ENCODE results near the gene QDPR. TPM values are rescaled to one million over a fixed set of nuclear protein-coding genes. Genes with fewer than 3 reads are reported as not detected.

QDPR gene
- 80.7 and 89.1 TPM in 2 replicates for total RNA-seq
- 63.8 and 115 TPM in 2 replicates for polyA plus RNA-seq

GRCh38 chr4:17511950-17512795 is at the start of gene QDPR:
TSS of gene QDPR (minus strand) at chr4:17512090. CDS start at chr4:17512054, 36 bp downstream.
- peak; percentile 21 for TF ChIP-seq CTCF (IDR thresholded peaks at IDR 0.05; ENCODE audit: low read depth, low read length)
- no peaks in the 10 kb centered on the region for H3K27me3 ChIP-seq
- no peaks in the 10 kb centered on the region for H3K9me3 ChIP-seq (ENCODE audit: low read depth)
- H3K4me1 ChIP-seq (ENCODE audit: low read depth), result peaks cover 8% of the 10 kb centered on the region
- peak; percentile 76 to 95 for DNase-seq (ENCODE audit: low read depth in 1 of 2, low spot score in 1 of 2)
- peaks cover 5% of the 10 kb centered on the region for H3K36me3 ChIP-seq
- peak within 1 kb of the TSS; percentile 74 for H3K27ac ChIP-seq
- H3K4me3 ChIP-seq, result peak within 1 kb of the TSS; percentile 43

GRCh38 chr4:17561195-17561909 is 49.5 kb upstream of the QDPR start:
- DNase-seq (ENCODE audit: low read depth in 1 of 2, low spot score in 1 of 2), result peak in 1 of 2 donors; percentile 39
- H3K27me3 ChIP-seq, result no peaks in the 10 kb centered on the region

GRCh38 chr4:17560065-17560673 is 48.3 kb upstream of the QDPR start:
- Histone ChIP-seq H3K4me1 (ENCODE audit: low read depth) (no peaks in the 10 kb centered on the region), H3K4me3 (no peak overlapping the region), H3K9me3 (ENCODE audit: low read depth) (no peaks in the 10 kb centered on the region), H3K36me3 (no peaks in the 10 kb centered on the region), H3K27ac (no peak overlapping the region), H3K27me3 (peaks cover 3% of the 10 kb centered on the region)
- no peak for DNase-seq (ENCODE audit: low read depth in 1 of 2, low spot score in 1 of 2)
- TF ChIP-seq CTCF (IDR thresholded peaks at IDR 0.05; ENCODE audit: low read depth, low read length), result no peak

More at GRCh38 chr4:17561195-17561909, 49.5 kb upstream of the QDPR start:
- no peak overlapping the region for H3K4me3 ChIP-seq
- H3K27ac ChIP-seq, result no peak overlapping the region
- no peak for TF ChIP-seq CTCF (IDR thresholded peaks at IDR 0.05; ENCODE audit: low read depth, low read length)
- no peaks in the 10 kb centered on the region for H3K4me1 ChIP-seq (ENCODE audit: low read depth)
- H3K9me3 ChIP-seq (ENCODE audit: low read depth), result no peaks in the 10 kb centered on the region
- no peaks in the 10 kb centered on the region for H3K36me3 ChIP-seq

GRCh38 chr4:17559709-17560048 is 47.8 kb upstream of the QDPR start:
- H3K36me3 ChIP-seq, result no peaks in the 10 kb centered on the region
- H3K4me1 ChIP-seq (ENCODE audit: low read depth), result no peaks in the 10 kb centered on the region
- H3K9me3 ChIP-seq (ENCODE audit: low read depth), result no peaks in the 10 kb centered on the region
- peaks cover 7% of the 10 kb centered on the region for H3K27me3 ChIP-seq
- H3K4me3 ChIP-seq, result no peak overlapping the region
- DNase-seq (ENCODE audit: low read depth in 1 of 2, low spot score in 1 of 2), result no peak
- H3K27ac ChIP-seq, result no peak overlapping the region
- TF ChIP-seq CTCF (IDR thresholded peaks at IDR 0.05; ENCODE audit: low read depth, low read length), result no peak

- no peak for DNase-seq (ENCODE audit: low read depth in 1 of 2, low spot score in 1 of 2)
- TF ChIP-seq CTCF (IDR thresholded peaks at IDR 0.05; ENCODE audit: low read depth, low read length), result no peak
- Histone ChIP-seq H3K9me3 (ENCODE audit: low read depth) (no peaks in the 10 kb centered on the region), H3K4me1 (ENCODE audit: low read depth) (no peaks in the 10 kb centered on the region), H3K4me3 (no peak overlapping the region), H3K27ac (no peak overlapping the region), H3K27me3 (peaks cover 8% of the 10 kb centered on the region), H3K36me3 (no peaks in the 10 kb centered on the region)
These were observed 47.2 kb upstream of the QDPR start for GRCh38 chr4:17558941-17559708.
